Endothelial cell of umbilical vein (primary cell): ENCODE results near the gene SERINC2. TPM values are rescaled to one million over a fixed set of nuclear protein-coding genes. Genes with fewer than 3 reads are reported as not detected.
"Not testable (repeated sequence)": the region's sequence is repeated elsewhere in the genome, so short reads cannot be mapped to it uniquely, and the experiment has no call there.

ENCODE experiments used
- BruUV-seq: library from RNA; stranded (reverse); fragments of 400-500 nt; replicated peaks from 2 replicates; lab custom pipeline; 2021; lab: Mats Ljungman, UMichigan
- CTCF ChIA-PET: fragments of 300-600, 350-600 bp; sonication (Branson Sonifier 250); formaldehyde crosslinking; loops from one replicate; lab custom pipeline; 2021; ENCODE audit warnings: antibody characterized with exemption, inconsistent platforms; lab: Charles Lee
- POLR2A ChIA-PET: fragments of 300-600, 350-600 bp; sonication (Branson Sonifier 250); formaldehyde crosslinking; loops from one replicate; lab custom pipeline; 2021; ENCODE audit warnings: antibody characterized with exemption, inconsistent platforms; lab: Charles Lee
- DNase-seq: peaks from one replicate; pipeline ENCODE4 v3.0.0-alpha.2; 2011; ENCODE audit warnings: low read depth, low spot score
- FAIRE-seq: peaks from 2 replicates; lab custom pipeline; 2011; peaks lifted over from hg19 to GRCh38; lab: Jason Lieb, UNC
- H2AFZ ChIP-seq: 2 replicates; pipeline ENCODE4 v1.6.0; 2012; ENCODE audit warnings: low read depth, low read length, control low read depth, inconsistent platforms
- H3K27ac ChIP-seq: 2 replicates; pipeline ENCODE4 v1.5.1; 2011; ENCODE audit warnings: low read depth, mild to moderate bottlenecking, control low read depth, low read length, moderate library complexity; ENCODE audit not compliant: insufficient read depth
- H3K27me3 ChIP-seq, 2 experiments: 2 replicates each; pipeline versions ENCODE4 v1.6.0 to v1.6.1; 2011; ENCODE audit warnings: low read length in 2 of 2, mixed read lengths in 1 of 2; ENCODE audit not compliant: control insufficient read depth in 2 of 2, insufficient read depth in 2 of 2
- H3K36me3 ChIP-seq, 2 experiments: 2 replicates in 1 of 2; 3 replicates in 1 of 2; pipeline ENCODE4 v1.5.1; 2011; ENCODE audit warnings: low read length in 2 of 2, mild to moderate bottlenecking in 1 of 2, moderate library complexity in 1 of 2; ENCODE audit not compliant: control insufficient read depth in 2 of 2, insufficient read depth in 2 of 2; ENCODE audit errors: extremely low read depth in 1 of 2
- H3K4me1 ChIP-seq: 3 replicates; pipeline ENCODE4 v1.5.1; 2011; ENCODE audit warnings: mild to moderate bottlenecking, low read length; ENCODE audit not compliant: control insufficient read depth, insufficient read depth; ENCODE audit errors: extremely low read depth
- H3K4me2 ChIP-seq: 2 replicates; pipeline ENCODE4 v1.6.1; 2011; ENCODE audit warnings: low read length, control low read depth, mixed read lengths; ENCODE audit not compliant: insufficient read depth
- H3K4me3 ChIP-seq, 3 experiments: fragments of 200-600 bp in 1 of 3; sonication (generic), shearing (Covaris generic) in 1 of 3; replicated peaks in 1 of 3; 2 replicates each; pipeline ENCODE4 v1.5.1; 2011 to 2016; ENCODE audit warnings: control low read depth in 3 of 3, low read length in 3 of 3, mild to moderate bottlenecking in 2 of 3, inconsistent platforms in 1 of 3, low read depth in 1 of 3, moderate library complexity in 1 of 3; ENCODE audit not compliant: insufficient read depth in 1 of 3
- H3K79me2 ChIP-seq: 2 replicates; pipeline ENCODE4 v1.6.0; 2012; ENCODE audit warnings: low read length, inconsistent platforms; ENCODE audit not compliant: control insufficient read depth, insufficient read depth
- H3K9ac ChIP-seq: replicated peaks from 2 replicates; pipeline ENCODE3; 2011; ENCODE audit warnings: low read length, control low read depth; ENCODE audit not compliant: insufficient read depth; ENCODE audit errors: extremely low read depth
- H3K9me1 ChIP-seq: replicated peaks from 3 replicates; pipeline ENCODE4 v1.6.0; 2011; ENCODE audit warnings: mild to moderate bottlenecking, low read length; ENCODE audit not compliant: control insufficient read depth, insufficient read depth; ENCODE audit errors: extremely low read depth
- H3K9me3 ChIP-seq: replicated peaks from 2 replicates; pipeline ENCODE4 v1.5.1; 2012; ENCODE audit warnings: low read length, inconsistent platforms; ENCODE audit not compliant: control insufficient read depth, insufficient read depth
- H4K20me1 ChIP-seq: replicated peaks from 2 replicates; pipeline ENCODE3; 2011; ENCODE audit warnings: mild to moderate bottlenecking, low read length; ENCODE audit not compliant: control insufficient read depth, insufficient read depth; ENCODE audit errors: extremely low read depth
- CTCF ChIP-seq, 2 donors: IDR thresholded peaks; 1 replicate in 1 of 2; 2 replicates in 1 of 2; pipeline ENCODE4 v1.5.1; 2011; ENCODE audit warnings: low read length in 2 of 2, mild to moderate bottlenecking in 2 of 2, moderate library complexity in 2 of 2, control low read depth in 1 of 2, inconsistent platforms in 1 of 2, low read depth in 1 of 2; ENCODE audit not compliant: insufficient read depth in 1 of 2; ENCODE audit errors: extremely low read depth in 1 of 2
- EZH2 ChIP-seq: IDR thresholded peaks from 2 replicates; pipeline ENCODE4 v1.6.1; 2012; ENCODE audit warnings: borderline replicate concordance, low read depth, mild to moderate bottlenecking, moderate library complexity, low read length, inconsistent platforms; ENCODE audit not compliant: severe bottlenecking
- FOS ChIP-seq: IDR thresholded peaks from 2 replicates; pipeline ENCODE4 v1.6.1; 2011; ENCODE audit warnings: mild to moderate bottlenecking, low read length, moderate library complexity, borderline replicate concordance; ENCODE audit not compliant: insufficient read depth
- GATA2 ChIP-seq: IDR thresholded peaks from 2 replicates; pipeline ENCODE4 v1.7.0; 2011; ENCODE audit warnings: low read depth, mild to moderate bottlenecking, moderate library complexity, mixed read lengths, low read length; ENCODE audit not compliant: insufficient read length, insufficient read depth
- JUN ChIP-seq: IDR thresholded peaks from 2 replicates; pipeline ENCODE4 v1.6.1; 2011; ENCODE audit warnings: borderline replicate concordance, low read depth; ENCODE audit not compliant: insufficient read length, insufficient read depth
- MAX ChIP-seq: IDR thresholded peaks from 2 replicates; pipeline ENCODE4 v1.6.1; 2011; ENCODE audit not compliant: insufficient read depth, insufficient read length
- MYC ChIP-seq: IDR thresholded peaks from one replicate; pipeline ENCODE4 v1.6.1; 2011; ENCODE audit warnings: mild to moderate bottlenecking, low read depth, low read length
- POLR2A ChIP-seq: IDR thresholded peaks from 2 replicates; pipeline ENCODE4 v1.6.1; 2012; ENCODE audit warnings: low read depth, mild to moderate bottlenecking, control low read depth, low read length
- POLR2AphosphoS5 ChIP-seq: IDR thresholded peaks from 2 replicates; pipeline ENCODE4 v1.6.1; 2012; ENCODE audit warnings: low read depth, mild to moderate bottlenecking, control low read depth, low read length, moderate library complexity; ENCODE audit not compliant: insufficient read depth
- dilution Hi-C: fragments of 300-500 bp; cut with MboI; formaldehyde crosslinking; loops from one replicate; pipeline ENCODE4 v1.15.0; 2019; ENCODE audit warnings: low sequenced_read_pairs; ENCODE audit not compliant: extremely low pct_ligation_motif_present
- intact Hi-C: fragments of 100-400 bp; cut with micrococcal nuclease; formaldehyde crosslinking; loops from one replicate; pipeline ENCODE4 v1.10.0; 2022
- polyA plus RNA-seq, 4 experiments: library from polyadenylated mRNA; depleted of rRNA in 3 of 4; stranded (reverse) in 3 of 4; unstranded in 1 of 4; fragments of >200 nt; gene quantifications; 2 replicates each; pipeline versions ENCODE4 v1.2.1 to v1.2.3, GENCODE V29; 2011 to 2012; ENCODE audit warnings: missing spikeins in 1 of 4
- total RNA-seq: library from RNA; stranded (reverse); gene quantifications from 2 replicates; pipeline ENCODE4 v1.2.3, GENCODE V29; 2021

Gene SERINC2
- total and polyA plus RNA-seq, 2 donors (not counting 3 experiments of a cell fraction or from before 2014, with no cell fraction given) = 19.4 to 34.6 TPM

DNA sequence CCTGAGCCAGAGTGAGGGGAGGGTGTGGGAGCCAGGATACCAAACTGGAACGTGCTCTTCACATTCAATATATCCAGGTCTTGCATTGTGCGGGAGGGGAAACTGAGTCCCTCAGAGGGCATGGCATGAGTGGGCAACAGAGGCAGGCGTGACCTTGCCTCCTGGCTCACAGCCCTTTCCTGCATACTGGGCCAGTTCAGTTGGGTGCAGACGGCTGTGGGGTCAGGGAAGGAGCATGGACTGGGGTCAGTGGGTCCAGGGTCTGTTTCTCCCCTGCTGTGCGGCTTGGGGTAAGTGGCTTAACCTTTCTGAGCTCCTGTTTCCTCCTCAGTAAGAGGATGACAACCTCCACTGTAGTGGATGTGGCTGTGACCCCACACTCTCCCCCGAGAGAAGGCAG lies 16.6 kb downstream of the SERINC2 start:
- FAIRE-seq = no peak
- H3K4me1 ChIP-seq = no peaks in the 10 kb centered on the region
- no peak overlapping the region for H2AFZ ChIP-seq
- dilution Hi-C loops (no loop called here), intact Hi-C loops (no loop called here)
- no peaks in the 10 kb centered on the region for H3K9me3 ChIP-seq
- DNase-seq = no peak
- no peak overlapping the region for H3K9ac ChIP-seq
- H3K79me2 ChIP-seq = no peaks in the 10 kb centered on the region
- H3K4me3 ChIP-seq = no peak overlapping the region
- no peak for TF ChIP-seq GATA2
- TF ChIP-seq POLR2A = no peak
- no peak for TF ChIP-seq CTCF (IDR thresholded peaks at IDR 0.05; ENCODE audit: extremely low read depth in 1 of 2, insufficient read depth in 1 of 2, low read depth in 1 of 2, low read length in 2 of 2)
- no peak for TF ChIP-seq JUN
- no peak for TF ChIP-seq EZH2
- TF ChIP-seq MYC = no peak
- TF ChIP-seq POLR2AphosphoS5 = no peak
- TF ChIP-seq MAX = no peak
- no peak for TF ChIP-seq FOS
- BruUV-seq = no TSS peak
- no peaks in the 10 kb centered on the region for H3K9me1 ChIP-seq
- no peaks in the 10 kb centered on the region for H3K27me3 ChIP-seq
- no peak overlapping the region for H3K4me2 ChIP-seq
- no peaks in the 10 kb centered on the region for H4K20me1 ChIP-seq
- ChIA-PET POLR2A (no interaction called here), CTCF (no interaction called here)
- H3K27ac ChIP-seq = no peak overlapping the region
- no peaks in the 10 kb centered on the region for H3K36me3 ChIP-seq

GRCh38 chr1:31431351-31432257 lies 18.6 kb downstream of the SERINC2 start:
- H3K9ac ChIP-seq, H2AFZ ChIP-seq, H3K4me2 ChIP-seq, intact Hi-C loops, H3K4me3 ChIP-seq, DNase-seq, H3K27ac ChIP-seq, BruUV-seq, POLR2A ChIA-PET, H3K4me1 ChIP-seq, H3K27me3 ChIP-seq, H3K79me2 ChIP-seq, H3K36me3 ChIP-seq, H3K9me3 ChIP-seq, dilution Hi-C loops, H4K20me1 ChIP-seq, H3K9me1 ChIP-seq: not testable (repeated sequence)
- CTCF ChIA-PET = interaction anchor here (1.0 kb wide), 2 partner anchors 10 to 248 kb away, joined by 3 read pairs; no protein-coding TSS in a partner anchor
- peak; percentile 12 for FAIRE-seq
